GM18873 (cell line): ENCODE measurements around the gene BIRC3.
A peak's percentile ranks its signal among the peaks of the same experiment; 100 is the strongest.
"Not testable (repeated sequence)": the region's sequence is repeated elsewhere in the genome, so short reads cannot be mapped to it uniquely, and the experiment has no call there.

Source experiments
- ATAC-seq: cut with Tn5 transposase; IDR thresholded peaks from one replicate; pipeline ENCODE4 v1.9.1; 2021; ENCODE audit warnings: mild to moderate bottlenecking, moderate library complexity, moderate number of reproducible peaks; ENCODE audit not compliant: unreplicated experiment, low FRiP score

BIRC3 gene

GRCh38 chr11:102364991-102365390 is 47.7 kb downstream of the BIRC3 start:
- no peak for ATAC-seq

GRCh38 chr11:102367364-102367763 is 50.1 kb downstream of the BIRC3 start:
- ATAC-seq: no peak

- ATAC-seq: peak; percentile 100
Measured at GRCh38 chr11:102368472-102368871, 51.2 kb downstream of the BIRC3 start.

GRCh38 chr11:102374633-102375424 is 57.5 kb downstream of the BIRC3 start:
- ATAC-seq: not testable (repeated sequence)

GRCh38 chr11:102375720-102376399 is 58.6 kb downstream of the BIRC3 start:
- no peak for ATAC-seq

GRCh38 chr11:102377891-102378290 is 60.6 kb downstream of the BIRC3 start:
- ATAC-seq: no peak

GRCh38 chr11:102378818-102379217 is 61.5 kb downstream of the BIRC3 start:
- ATAC-seq: no peak

- ATAC-seq: no peak
Measured at GRCh38 chr11:102382384-102382783, 65.1 kb downstream of the BIRC3 start.

GRCh38 chr11:102383839-102384238 is 66.6 kb downstream of the BIRC3 start:
- no peak for ATAC-seq

- no peak for ATAC-seq
Measured at GRCh38 chr11:102384419-102385079, 67.3 kb downstream of the BIRC3 start.

- no peak for ATAC-seq
Measured at GRCh38 chr11:102385085-102386007, 68.1 kb downstream of the BIRC3 start.

- no peak for ATAC-seq
Measured at GRCh38 chr11:102386136-102386734, 69.0 kb downstream of the BIRC3 start.

- no peak for ATAC-seq
Measured at GRCh38 chr11:102387043-102387781, 69.9 kb downstream of the BIRC3 start.
